Liver (tissue), 9 donors: ENCODE measurements around the gene JAG2. TPM values are rescaled to one million over a fixed set of nuclear protein-coding genes. Genes with fewer than 3 reads are reported as not detected.

Source experiments
- DNase-seq: peaks from one replicate; pipeline ENCODE4 v3.0.0-alpha.2; 2017; ENCODE audit warnings: low spot score
- H3K27ac ChIP-seq, 2 donors: one replicate each; pipeline ENCODE4 v1.7.0; 2013; ENCODE audit warnings: inconsistent platforms in 2 of 2, low read length in 2 of 2, control low read depth in 1 of 2, low read depth in 1 of 2, mild to moderate bottlenecking in 1 of 2
- H3K27me3 ChIP-seq, 4 donors: one replicate each; pipeline versions ENCODE4 v1.6.1 to v1.7.0; 2013; ENCODE audit warnings: low read length in 3 of 4, inconsistent platforms in 1 of 4, mild to moderate bottlenecking in 1 of 4, moderate library complexity in 1 of 4; ENCODE audit not compliant: control insufficient read depth in 4 of 4, insufficient read depth in 4 of 4
- H3K36me3 ChIP-seq, 4 donors: one replicate each; pipeline versions ENCODE4 v1.6.1 to v1.7.0; 2013; ENCODE audit warnings: low read length in 3 of 4, mild to moderate bottlenecking in 3 of 4, low read depth in 1 of 4, moderate library complexity in 1 of 4; ENCODE audit not compliant: control insufficient read depth in 4 of 4, insufficient read depth in 3 of 4
- H3K4me1 ChIP-seq, 4 donors: one replicate each; pipeline versions ENCODE4 v1.6.1 to v1.7.0; 2013; ENCODE audit warnings: low read length in 3 of 4, mild to moderate bottlenecking in 3 of 4, moderate library complexity in 1 of 4; ENCODE audit not compliant: control insufficient read depth in 4 of 4, insufficient read depth in 4 of 4
- H3K4me3 ChIP-seq, 3 donors: one replicate each; pipeline versions ENCODE4 v1.6.1 to v1.7.0; 2013; ENCODE audit warnings: low read length in 3 of 3, control low read depth in 1 of 3, low read depth in 1 of 3, mild to moderate bottlenecking in 1 of 3
- H3K9ac ChIP-seq, 2 donors: one replicate each; pipeline ENCODE4 v1.7.0; 2013; ENCODE audit warnings: low read length in 2 of 2, mild to moderate bottlenecking in 2 of 2, moderate library complexity in 2 of 2, control low read depth in 1 of 2, low read depth in 1 of 2
- H3K9me3 ChIP-seq, 4 donors: one replicate each; pipeline versions ENCODE4 v1.6.1 to v1.7.0; 2013; ENCODE audit warnings: low read length in 3 of 4; ENCODE audit not compliant: control insufficient read depth in 4 of 4
- ATF3 ChIP-seq: IDR thresholded peaks from 2 replicates; pipeline ENCODE4 v1.6.1; 2016; ENCODE audit warnings: antibody characterized with exemption
- FOXA1 ChIP-seq: IDR thresholded peaks from 2 replicates; pipeline ENCODE4 v1.6.1; 2016; ENCODE audit warnings: antibody characterized with exemption
- FOXA2 ChIP-seq: IDR thresholded peaks from 2 replicates; pipeline ENCODE4 v1.6.1; 2016; ENCODE audit warnings: antibody characterized with exemption
- GABPA ChIP-seq, 2 donors: IDR thresholded peaks in 1 of 2; conservative IDR thresholded peaks in 1 of 2; 2 replicates each; pipeline ENCODE4 v1.6.1; 2016; ENCODE audit warnings: antibody characterized with exemption in 2 of 2, mild to moderate bottlenecking in 1 of 2, moderate library complexity in 1 of 2
- HNF4A ChIP-seq, 2 donors: conservative IDR thresholded peaks; 2 replicates each; pipeline ENCODE4 v1.6.1; 2016; ENCODE audit warnings: antibody characterized with exemption in 2 of 2, mild to moderate bottlenecking in 2 of 2
- HNF4G ChIP-seq: IDR thresholded peaks from 2 replicates; pipeline ENCODE4 v1.6.1; 2016; ENCODE audit warnings: antibody characterized with exemption
- JUND ChIP-seq, 2 donors: IDR thresholded peaks; 2 replicates each; pipeline ENCODE4 v1.6.1; 2016; ENCODE audit warnings: antibody characterized with exemption in 2 of 2
- NR2F2 ChIP-seq: IDR thresholded peaks from 2 replicates; pipeline ENCODE4 v1.6.1; 2016; ENCODE audit warnings: antibody characterized with exemption
- RAD21 ChIP-seq, 2 donors: IDR thresholded peaks; 2 replicates each; pipeline ENCODE4 v1.6.1; 2016; ENCODE audit warnings: antibody characterized with exemption in 2 of 2, mild to moderate bottlenecking in 2 of 2
- REST ChIP-seq: IDR thresholded peaks from 2 replicates; pipeline ENCODE4 v1.6.1; 2016; ENCODE audit warnings: antibody characterized with exemption, mild to moderate bottlenecking
- RXRA ChIP-seq, 2 donors: IDR thresholded peaks; 2 replicates each; pipeline ENCODE4 v1.6.1; 2017 to 2018; ENCODE audit warnings: antibody characterized with exemption in 2 of 2, mild to moderate bottlenecking in 1 of 2
- SP1 ChIP-seq: IDR thresholded peaks from 2 replicates; pipeline ENCODE4 v1.6.1; 2018; ENCODE audit warnings: antibody characterized with exemption, mild to moderate bottlenecking
- TAF1 ChIP-seq: conservative IDR thresholded peaks from 2 replicates; pipeline ENCODE4 v1.6.1; 2016; ENCODE audit warnings: antibody characterized with exemption, mild to moderate bottlenecking
- YY1 ChIP-seq: IDR thresholded peaks from 2 replicates; pipeline ENCODE4 v1.6.1; 2016; ENCODE audit warnings: antibody characterized with exemption, mild to moderate bottlenecking
- WGBS: extraction: QIAGEN DNeasy Blood & Tissue Kit; methylation state at CpG from one replicate; pipeline ENCODE4 v1.1.7; 2013; 5-methylcytosine and 5-hydroxymethylcytosine counted together
- polyA plus RNA-seq, 2 donors: library from polyadenylated mRNA; stranded (reverse) in 1 of 2; unstranded in 1 of 2; fragments of 200-250 nt in 1 of 2; fragments of >200 nt in 1 of 2; fragmentation: Nextera tagmentation in 1 of 2; extraction: Ambion mirVana in 1 of 2; gene quantifications; one replicate each; pipeline versions ENCODE4 v1.2.1 to v1.2.3, GENCODE V29; 2013 to 2015
- total RNA-seq, 2 donors: library from RNA; depleted of rRNA; stranded (reverse); fragments of >200 nt; gene quantifications; one replicate each; pipeline ENCODE4 v1.2.3, GENCODE V29; 2014
- TF ChIP-seq, protein P1 (sequence below): fragments of 150-350 bp; IDR thresholded peaks from 2 replicates; pipeline ENCODE4 v1.5.1; 2017; ENCODE audit warnings: improper control_type of control experiment, low read depth, low read length; ENCODE audit not compliant: missing input control
- TF ChIP-seq, protein P2 (sequence below): IDR thresholded peaks from 2 replicates; pipeline ENCODE4 v1.6.1; 2016; ENCODE audit warnings: antibody characterized with exemption
- TF ChIP-seq, protein P3 (sequence below): IDR thresholded peaks from 2 replicates; pipeline ENCODE4 v1.6.1; 2016; ENCODE audit warnings: antibody characterized with exemption
- donor health status: healthy.
- donor health status: healthy.
- donor health status: healthy.
- donor health status: healthy.
- donor health status: healthy.

The JAG2 gene
- total and polyA plus RNA-seq, 4 donors: 0.24 to 1.0 (median 0.54) TPM

- Histone ChIP-seq H3K27me3 (peaks cover 0 to 2% (median under 1%) of the 10 kb centered on the region in 4 donors), H3K9me3 (peaks cover 4 to 18% (median 11%) of the 10 kb centered on the region in 4 donors), H3K27ac (no peak overlapping the region), H3K4me1 (no peaks in the 10 kb centered on the region), H3K9ac (no peak overlapping the region), H3K4me3 (no peak overlapping the region), H3K36me3 (no peaks in the 10 kb centered on the region)
- DNase-seq: no peak
- 67% methylated on average over 11 of the region's 11 CpGs for WGBS
- TF ChIP-seq JUND (IDR thresholded peaks at IDR 0.05): no peak
- no peak for TF ChIP-seq HNF4A (conservative IDR thresholded peaks at IDR 0.05)
- TF ChIP-seq, protein P1, sequence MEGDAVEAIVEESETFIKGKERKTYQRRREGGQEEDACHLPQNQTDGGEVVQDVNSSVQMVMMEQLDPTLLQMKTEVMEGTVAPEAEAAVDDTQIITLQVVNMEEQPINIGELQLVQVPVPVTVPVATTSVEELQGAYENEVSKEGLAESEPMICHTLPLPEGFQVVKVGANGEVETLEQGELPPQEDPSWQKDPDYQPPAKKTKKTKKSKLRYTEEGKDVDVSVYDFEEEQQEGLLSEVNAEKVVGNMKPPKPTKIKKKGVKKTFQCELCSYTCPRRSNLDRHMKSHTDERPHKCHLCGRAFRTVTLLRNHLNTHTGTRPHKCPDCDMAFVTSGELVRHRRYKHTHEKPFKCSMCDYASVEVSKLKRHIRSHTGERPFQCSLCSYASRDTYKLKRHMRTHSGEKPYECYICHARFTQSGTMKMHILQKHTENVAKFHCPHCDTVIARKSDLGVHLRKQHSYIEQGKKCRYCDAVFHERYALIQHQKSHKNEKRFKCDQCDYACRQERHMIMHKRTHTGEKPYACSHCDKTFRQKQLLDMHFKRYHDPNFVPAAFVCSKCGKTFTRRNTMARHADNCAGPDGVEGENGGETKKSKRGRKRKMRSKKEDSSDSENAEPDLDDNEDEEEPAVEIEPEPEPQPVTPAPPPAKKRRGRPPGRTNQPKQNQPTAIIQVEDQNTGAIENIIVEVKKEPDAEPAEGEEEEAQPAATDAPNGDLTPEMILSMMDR: no peak
- no peak for TF ChIP-seq RAD21 (IDR thresholded peaks at IDR 0.05)
- no peak for TF ChIP-seq GABPA (IDR thresholded peaks at IDR 0.05 in 1 of 2, conservative IDR thresholded peaks at IDR 0.05 in 1 of 2)
These were observed 49.7 kb downstream of the JAG2 start for GRCh38 chr14:105118646-105119407.

DNA sequence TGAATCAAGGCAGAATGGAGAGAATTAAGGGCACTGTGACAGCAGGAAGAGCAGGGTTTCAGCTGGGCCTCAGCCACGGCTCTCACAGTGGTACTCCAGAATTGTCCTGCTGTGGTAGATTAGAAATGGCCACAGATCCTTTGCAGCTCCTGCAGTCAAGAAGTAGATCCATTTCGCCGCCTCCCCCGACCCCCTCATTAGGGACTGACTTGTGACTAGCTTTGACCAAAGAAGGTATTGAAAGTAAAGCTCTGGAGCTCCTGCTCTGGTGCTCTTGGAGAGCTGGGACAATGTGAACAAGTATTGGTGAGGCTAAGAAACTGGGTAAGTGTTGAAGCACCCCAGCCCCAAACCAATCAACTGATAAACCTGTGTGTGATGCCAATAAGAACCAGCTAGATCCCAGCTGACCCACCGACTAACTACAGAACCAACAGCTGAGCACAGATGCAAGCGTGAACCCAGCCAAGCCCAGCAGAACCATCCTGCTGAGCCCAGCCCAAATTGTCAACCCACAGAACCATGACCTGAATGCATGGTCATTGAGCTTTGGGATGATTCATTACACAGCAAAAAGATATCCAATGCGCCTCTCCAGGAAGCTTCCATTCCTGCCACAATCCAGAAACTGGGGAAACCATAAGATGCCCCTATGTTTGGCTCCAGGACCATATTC is 50.7 kb downstream of the JAG2 start:
- TF ChIP-seq, protein P2, sequence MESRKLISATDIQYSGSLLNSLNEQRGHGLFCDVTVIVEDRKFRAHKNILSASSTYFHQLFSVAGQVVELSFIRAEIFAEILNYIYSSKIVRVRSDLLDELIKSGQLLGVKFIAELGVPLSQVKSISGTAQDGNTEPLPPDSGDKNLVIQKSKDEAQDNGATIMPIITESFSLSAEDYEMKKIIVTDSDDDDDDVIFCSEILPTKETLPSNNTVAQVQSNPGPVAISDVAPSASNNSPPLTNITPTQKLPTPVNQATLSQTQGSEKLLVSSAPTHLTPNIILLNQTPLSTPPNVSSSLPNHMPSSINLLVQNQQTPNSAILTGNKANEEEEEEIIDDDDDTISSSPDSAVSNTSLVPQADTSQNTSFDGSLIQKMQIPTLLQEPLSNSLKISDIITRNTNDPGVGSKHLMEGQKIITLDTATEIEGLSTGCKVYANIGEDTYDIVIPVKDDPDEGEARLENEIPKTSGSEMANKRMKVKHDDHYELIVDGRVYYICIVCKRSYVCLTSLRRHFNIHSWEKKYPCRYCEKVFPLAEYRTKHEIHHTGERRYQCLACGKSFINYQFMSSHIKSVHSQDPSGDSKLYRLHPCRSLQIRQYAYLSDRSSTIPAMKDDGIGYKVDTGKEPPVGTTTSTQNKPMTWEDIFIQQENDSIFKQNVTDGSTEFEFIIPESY: no peak
- TF ChIP-seq YY1 (no peak), FOXA2 (no peak), SP1 (no peak), FOXA1 (no peak), RXRA (IDR thresholded peaks at IDR 0.05) (no peak), HNF4A (conservative IDR thresholded peaks at IDR 0.05) (no peak), ATF3 (no peak), REST (no peak), TAF1 (no peak), NR2F2 (no peak), HNF4G (no peak), RAD21 (IDR thresholded peaks at IDR 0.05) (no peak), JUND (IDR thresholded peaks at IDR 0.05) (no peak)
- TF ChIP-seq, protein P3, sequence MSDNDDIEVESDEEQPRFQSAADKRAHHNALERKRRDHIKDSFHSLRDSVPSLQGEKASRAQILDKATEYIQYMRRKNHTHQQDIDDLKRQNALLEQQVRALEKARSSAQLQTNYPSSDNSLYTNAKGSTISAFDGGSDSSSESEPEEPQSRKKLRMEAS: no peak
- TF ChIP-seq, protein P1: no peak
- 83% methylated on average over 7 of the region's 7 CpGs for WGBS
- Histone ChIP-seq H3K27me3 (peaks cover 0 to 2% (median 0%) of the 10 kb centered on the region in 4 donors), H3K4me3 (no peak overlapping the region), H3K4me1 (no peaks in the 10 kb centered on the region), H3K27ac (no peak overlapping the region), H3K9me3 (peaks cover 4 to 13% (median 11%) of the 10 kb centered on the region in 4 donors), H3K36me3 (no peaks in the 10 kb centered on the region), H3K9ac (no peak overlapping the region)
- DNase-seq: no peak
